HG03565 (cell line): ENCODE results near the gene CCDC190.
A peak's percentile ranks its signal among the peaks of the same experiment; 100 is the strongest.
"Not testable (repeated sequence)": the region's sequence is repeated elsewhere in the genome, so short reads cannot be mapped to it uniquely, and the experiment has no call there.

Experiments
- ATAC-seq: cut with Tn5 transposase; IDR thresholded peaks from one replicate; pipeline ENCODE4 v1.9.1; 2021; ENCODE audit warnings: mild to moderate bottlenecking, moderate library complexity; ENCODE audit not compliant: unreplicated experiment

The CCDC190 gene

GRCh38 chr1:162838863-162839262 lies 22.1 kb downstream of the CCDC190 start:
- ATAC-seq, result no peak

- ATAC-seq, result peak; percentile 87
Observed at GRCh38 chr1:162835157-162835899, 25.6 kb downstream of the CCDC190 start.

- ATAC-seq, result no peak
Observed at GRCh38 chr1:162832470-162832869, 28.5 kb downstream of the CCDC190 start.

DNA sequence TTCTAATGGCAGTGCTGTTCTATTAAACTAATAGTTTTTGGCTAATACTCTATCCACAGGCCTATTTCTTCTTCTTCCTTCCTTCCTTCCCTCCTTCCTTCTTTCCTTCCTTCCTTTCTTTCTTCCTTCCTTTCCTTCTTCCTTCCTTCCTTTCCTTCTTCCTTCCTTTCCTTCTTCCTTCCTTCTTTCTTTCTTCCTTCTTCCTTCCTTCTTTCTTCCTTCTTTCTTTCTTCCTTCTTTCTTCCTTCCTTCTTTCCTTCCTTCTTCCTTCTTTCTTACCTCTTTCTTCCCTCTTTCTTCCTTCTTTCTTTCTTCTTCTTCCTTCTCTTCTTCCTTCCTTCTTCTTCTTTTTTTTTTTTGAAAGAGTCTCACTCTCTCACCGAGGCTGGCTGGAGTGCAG lies 31.7 kb downstream of the CCDC190 start:
- no peak for ATAC-seq

DNA sequence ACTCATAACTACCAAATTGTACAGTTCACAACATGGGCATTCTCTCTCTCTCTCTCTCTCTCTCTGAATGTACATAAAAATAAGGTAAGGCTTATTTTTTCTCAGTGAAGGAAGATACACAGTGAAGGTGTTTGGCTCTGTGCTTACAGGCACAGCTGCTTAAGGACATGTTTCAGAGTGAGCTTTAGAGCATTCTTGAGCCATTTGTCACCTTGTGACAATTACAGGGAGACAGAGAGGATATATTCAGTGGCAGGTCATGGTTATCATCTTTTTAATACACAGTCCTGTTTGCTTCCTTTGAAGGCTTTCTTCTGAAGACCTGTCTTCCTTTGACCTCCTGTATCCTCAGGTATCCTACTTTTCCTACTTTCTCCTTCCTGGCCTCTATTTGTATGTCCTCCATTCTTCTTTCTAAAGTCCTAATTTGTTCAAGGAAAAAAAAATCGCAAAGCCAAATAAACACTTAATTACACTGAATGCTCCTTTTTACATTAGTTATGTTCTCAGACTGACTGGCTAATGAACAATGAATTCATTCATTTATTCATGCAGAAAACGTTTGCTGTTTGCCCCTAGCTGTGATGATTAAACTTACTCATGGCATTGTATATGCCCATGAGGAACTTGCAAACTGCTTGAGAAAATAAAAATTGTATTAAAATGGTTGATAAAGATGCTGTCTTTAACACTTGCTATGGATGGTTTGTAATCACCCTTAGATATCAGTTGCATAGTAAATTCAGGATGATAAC lies 37.0 kb downstream of the CCDC190 start:
- ATAC-seq, result no peak

DNA sequence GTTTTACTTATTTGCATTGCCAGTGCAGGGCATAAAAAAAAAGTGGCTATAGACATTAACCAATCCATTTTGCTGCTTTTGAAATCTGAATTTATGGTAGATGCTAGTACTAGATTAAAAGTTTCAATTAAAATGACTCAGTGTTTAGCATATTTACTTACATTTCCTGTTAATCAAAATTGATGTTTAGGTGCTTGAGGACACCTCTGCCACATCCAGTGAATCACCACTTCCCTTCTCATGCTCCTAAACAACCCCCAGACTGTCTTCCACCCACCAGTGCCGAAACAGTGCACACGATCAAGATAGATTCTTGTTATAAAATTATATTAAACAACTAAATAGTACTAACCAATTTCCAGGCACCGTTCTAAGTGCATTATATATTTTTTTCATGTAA lies 37.7 kb downstream of the CCDC190 start:
- ATAC-seq, result no peak

DNA sequence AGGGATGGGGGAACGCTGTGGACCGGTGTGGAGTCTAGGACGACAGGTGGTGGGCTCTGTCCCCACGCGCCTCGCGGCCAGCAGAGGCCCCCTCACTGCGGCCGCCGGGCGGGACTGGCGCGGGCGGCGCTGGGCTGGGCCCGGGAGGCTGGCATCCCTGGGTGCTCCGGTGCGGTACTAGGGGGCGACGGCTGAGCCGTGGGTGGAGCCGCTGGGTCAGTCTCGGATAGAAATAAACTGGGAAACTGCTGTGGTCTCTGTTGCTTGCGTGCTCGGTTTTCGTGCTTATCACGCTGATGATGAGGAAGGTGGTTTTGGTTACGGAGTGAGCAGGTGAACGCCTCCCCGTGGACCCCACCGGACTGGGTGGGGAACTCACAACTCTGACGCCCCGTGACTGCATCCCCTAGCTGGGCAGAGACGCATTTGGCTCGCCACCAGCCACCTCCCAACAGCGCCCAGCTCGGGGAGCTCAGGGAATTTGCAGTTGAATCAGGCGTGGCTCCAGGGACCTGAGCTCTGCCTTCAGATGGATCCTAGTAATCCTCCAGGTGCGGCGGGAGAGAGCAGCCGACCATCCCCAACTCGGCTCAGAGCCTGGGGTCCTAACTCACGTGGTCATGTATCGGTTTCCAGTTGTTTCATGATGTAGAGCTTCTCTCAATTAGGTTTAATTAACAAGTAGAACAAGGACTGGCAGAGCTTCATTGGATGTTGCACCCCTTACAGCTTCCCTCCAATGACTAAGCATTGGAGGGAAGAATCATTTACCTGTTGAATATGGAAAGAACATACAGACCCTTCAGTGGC lies 38.4 kb downstream of the CCDC190 start:
- ATAC-seq, result no peak

GRCh38 chr1:162818666-162819065 lies 42.3 kb downstream of the CCDC190 start:
- not testable (repeated sequence) for ATAC-seq

- ATAC-seq, result not testable (repeated sequence)
Observed at GRCh38 chr1:162818136-162818535, 42.8 kb downstream of the CCDC190 start.

DNA sequence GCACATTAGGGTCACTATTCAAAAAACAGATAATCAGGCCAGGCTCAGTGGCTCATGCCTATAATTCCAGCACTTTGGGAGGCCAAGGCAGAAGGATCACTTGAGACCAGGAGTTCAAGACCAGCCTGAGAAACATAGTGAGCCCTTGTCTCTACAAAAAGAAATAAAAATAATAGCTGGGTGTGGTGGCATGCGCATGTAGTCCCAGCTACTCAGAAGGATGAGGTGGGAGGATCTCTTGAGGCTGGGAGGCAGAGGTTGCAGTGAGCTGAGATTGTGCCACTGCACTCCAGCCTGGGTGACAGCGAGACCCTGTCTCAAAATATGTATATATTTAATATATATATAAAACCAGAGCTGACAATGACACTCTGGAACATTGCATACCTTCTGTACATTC lies 48.6 kb downstream of the CCDC190 start:
- not testable (repeated sequence) for ATAC-seq

DNA sequence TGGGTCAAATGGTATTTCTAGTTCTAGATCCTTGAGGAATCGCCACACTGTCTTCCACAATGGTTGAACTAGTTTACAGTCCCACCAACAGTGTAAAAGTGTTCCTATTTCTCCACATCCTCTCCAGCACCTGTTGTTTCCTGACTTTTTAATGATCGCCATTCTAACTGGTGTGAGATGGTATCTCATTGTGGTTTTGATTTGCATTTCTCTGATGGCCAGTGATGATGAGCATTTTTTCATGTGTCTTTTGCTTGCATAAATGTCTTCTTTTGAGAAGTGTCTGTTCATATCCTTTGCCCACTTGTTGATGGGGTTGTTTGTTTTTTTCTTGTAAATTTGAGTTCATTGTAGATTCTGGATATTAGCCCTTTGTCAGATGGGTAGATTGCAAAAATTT lies 53.5 kb downstream of the CCDC190 start:
- not testable (repeated sequence) for ATAC-seq
